HK-2 (cell line): ENCODE measurements around the gene CR1.
A peak's percentile ranks its signal among the peaks of the same experiment; 100 is the strongest.
"Not testable (repeated sequence)": the region's sequence is repeated elsewhere in the genome, so short reads cannot be mapped to it uniquely, and the experiment has no call there.

Experiments used
- DNase-seq: peaks from one replicate; pipeline ENCODE4 v3.0.0-alpha.2; 2018; ENCODE audit not compliant: unreplicated experiment

The CR1 gene

DNA sequence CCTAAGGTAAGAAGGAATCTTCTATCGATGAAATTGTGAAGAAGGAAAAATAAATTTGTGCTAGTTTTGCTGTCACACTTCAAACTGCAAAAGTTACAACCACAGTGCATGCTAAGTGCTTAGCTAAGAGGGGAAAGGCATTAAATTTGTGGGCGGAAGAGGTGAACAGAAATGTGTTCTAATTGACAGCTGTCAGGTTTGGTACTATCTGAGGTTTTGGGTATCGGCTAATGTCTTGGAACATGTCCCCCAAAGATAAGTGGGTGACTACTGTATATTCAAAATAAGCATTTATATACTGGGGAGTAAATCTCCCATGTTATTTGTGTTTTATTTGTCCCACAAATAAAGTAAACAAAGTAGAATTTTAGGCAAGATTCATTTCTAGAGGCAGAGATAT, 8.0 kb downstream of the CR1 start:
- DNase-seq = no peak

DNA sequence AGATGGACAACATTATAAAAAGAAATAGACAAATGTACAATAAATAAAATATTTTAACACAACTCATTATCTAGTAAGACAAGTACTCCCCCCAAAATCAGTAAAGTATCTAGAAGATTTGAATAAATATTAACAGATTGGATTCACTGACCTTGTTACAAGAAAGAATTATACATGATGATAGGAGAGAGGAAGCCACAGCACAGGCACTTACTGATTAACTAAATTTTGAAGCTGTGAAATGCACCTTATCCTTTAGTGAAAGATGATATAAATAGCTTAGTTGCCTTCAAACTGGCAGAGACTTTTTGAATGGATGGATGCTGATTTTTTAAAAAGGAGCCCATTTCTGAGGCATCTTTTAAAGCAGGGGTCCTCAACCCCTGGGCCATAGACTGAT, 8.5 kb downstream of the CR1 start:
- no peak for DNase-seq

DNA sequence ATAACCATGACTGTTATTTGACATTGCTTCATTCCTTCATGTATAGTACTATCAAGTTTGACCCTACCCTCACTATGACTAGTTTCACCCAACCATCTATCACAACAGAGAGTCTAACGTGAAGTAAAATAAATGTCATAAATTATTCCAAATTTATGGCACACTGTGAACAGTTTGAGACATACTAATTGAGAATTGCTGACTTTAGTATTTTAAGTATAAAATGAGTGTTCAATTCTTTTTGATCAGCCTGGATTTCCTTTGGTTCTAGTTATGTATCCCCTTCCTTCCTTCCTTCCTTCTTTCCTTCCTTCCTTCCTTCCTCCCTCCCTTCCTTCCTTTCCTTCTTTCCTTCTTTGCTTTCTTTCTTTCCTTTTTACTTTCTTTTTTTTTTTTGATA, 14.5 kb downstream of the CR1 start:
- no peak for DNase-seq

DNA sequence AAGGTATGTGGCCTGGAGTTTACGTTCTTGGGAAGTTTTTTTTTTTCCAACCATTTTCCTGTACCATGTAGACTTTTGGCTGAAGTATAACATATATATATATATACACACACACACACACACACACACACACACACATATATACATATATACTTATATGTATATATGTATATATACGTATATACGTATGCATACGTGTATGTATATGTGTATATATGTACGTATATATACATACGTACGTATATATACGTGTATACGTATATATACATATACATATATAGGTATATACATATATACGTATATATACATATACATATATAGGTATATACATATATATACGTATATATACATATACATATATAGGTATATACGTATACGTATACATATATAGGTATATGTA, 18.9 kb downstream of the CR1 start:
- DNase-seq = no peak

DNA sequence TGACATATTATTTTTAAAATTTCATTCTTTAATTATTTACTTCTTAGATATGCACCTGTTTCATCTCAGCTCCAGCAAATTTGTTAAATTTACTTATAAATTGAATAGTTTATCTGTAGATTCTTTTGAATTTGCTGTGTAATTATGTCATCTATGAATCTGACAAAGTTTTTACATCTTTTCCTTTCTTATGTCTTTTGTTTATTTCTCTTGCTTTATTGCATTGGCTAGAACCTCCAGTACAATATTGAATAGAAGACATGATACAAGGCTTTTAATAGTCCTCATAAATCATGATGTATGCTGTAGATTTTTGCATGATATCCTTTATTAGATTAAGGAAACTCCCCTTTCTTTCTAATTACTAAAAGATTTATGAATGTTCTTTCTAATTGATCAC, 20.8 kb downstream of the CR1 start:
- DNase-seq = no peak

DNA sequence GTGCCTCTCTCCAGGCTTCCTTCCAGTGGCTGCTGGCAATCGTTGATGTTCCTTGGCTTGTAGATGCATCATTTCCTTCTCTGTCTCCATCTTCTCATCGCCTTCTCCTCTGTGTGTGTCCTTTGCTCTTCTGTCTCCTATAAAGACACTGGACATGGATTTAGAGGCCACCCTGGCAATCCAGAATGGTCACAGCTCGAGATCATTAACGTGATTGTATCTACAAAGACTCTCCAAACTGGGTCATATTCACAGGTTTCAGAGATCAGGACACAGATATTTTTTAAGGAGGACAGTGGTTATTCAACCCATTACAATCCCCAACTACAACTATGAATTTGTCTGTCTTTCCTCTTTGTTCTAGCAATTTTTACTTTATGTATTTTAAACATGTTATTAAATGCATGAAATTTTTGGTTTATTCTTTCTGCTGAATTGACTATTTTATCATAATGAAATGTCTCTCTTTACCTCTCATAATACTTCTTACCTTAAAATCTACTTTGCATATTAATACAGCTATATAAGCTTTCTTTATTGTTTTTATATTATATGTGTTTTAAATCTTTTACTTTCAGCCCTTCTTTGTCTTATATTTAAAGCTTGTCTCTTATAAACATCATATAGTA, 22.8 kb downstream of the CR1 start:
- no peak for DNase-seq

DNA sequence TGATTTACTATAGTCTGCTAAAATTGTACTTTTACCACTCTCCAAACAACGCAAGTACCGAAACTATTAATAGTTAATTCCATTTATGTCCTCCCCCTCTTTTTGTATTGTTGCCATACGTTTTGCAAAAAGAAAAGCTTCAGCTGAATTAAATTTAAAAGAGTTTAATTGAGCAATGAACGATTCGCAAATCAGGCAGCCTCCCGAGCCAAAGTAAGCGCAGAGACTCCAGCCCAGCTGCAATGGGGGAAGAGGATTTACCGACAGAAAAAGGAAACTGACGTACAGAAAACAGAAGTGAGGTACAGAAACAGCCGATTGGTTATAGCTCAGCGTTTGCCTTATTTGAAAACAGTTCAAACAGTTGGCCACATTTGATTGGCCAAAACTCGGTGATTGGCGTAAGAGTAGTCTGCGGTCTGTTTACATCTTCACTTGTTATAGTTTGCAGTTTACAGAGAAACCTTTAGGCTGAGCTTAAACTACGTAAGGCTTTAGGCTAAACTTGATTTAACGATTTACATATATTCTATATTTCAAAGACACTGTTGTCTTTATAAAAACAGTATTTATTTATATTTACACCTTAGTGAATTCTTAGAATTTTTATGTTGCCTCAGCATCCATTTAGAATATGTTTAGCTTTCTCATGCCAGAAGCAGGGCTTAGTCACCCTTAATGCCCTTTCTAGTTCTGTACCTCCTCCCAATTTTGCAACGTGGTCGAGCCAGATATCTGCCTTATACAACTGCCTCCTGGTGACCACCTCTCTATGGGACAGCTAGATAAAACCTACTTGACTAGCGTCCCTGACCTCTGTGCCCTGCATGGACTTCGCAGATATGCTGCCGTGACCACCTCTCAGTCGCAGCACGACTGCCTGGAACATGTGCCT, 23.8 kb downstream of the CR1 start:
- no peak for DNase-seq

DNA sequence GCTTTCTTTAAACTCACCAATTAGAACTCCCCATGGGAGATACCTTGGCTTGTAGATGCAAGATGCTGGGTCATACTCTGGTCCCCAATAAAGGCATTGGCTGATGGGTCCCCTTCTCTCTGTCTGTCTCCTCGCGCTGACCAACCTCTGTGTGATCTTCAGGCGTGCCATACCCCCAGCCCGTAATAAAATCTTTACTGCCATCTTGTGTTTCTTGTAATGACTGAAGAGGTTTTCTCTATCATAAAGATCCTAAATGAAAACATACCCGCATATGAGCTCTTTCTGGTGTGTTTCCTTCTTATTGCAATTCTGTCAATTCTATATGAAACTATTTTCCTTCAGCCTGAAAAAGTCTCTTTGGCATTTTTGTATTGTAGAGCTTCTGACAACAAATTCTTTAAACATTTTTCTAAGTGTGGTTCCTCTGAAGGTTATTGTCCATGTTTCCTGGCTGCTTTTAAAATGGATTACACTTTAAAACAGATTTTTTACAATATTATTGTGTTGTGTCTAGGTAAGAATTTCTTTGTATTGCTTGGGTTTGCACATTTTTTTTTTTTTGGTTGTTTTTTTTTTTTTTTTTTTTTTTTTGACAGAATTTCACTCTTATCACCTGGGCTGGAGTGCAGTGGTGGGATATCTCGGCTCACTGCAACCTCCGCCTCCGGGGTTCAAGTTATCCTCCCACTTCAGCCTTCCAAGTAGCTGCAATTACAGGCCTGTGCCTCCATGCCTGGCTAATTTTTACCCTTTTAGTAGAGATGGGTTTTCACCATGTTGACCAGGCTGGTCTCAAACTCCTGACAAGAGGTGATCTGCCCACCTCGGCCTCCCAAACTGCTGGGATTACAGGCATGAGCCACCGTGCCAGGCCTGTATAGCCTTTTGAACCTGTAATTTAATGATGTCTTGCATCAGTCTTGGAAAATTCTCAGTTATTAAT, 24.7 kb downstream of the CR1 start:
- DNase-seq = not testable (repeated sequence)

DNA sequence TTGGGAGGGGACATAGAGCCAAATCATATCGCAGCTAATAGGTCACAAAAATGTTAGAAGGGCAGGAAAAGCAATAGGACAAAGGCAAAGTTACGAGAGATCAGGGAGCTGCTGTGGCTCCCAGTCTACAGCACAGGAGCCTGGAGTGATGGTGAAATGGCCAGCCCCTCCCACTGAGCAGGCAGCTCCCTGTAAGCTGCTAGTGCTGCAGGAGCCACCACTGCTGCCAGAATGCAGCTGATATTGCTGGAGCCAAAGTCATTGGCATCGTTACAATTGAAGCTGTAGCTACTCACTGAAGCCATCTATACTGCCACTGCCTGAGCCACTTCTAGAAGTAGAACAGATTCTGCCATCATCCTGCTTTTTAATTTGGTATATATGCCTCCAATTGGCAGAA, 29.3 kb downstream of the CR1 start:
- not testable (repeated sequence) for DNase-seq

DNA sequence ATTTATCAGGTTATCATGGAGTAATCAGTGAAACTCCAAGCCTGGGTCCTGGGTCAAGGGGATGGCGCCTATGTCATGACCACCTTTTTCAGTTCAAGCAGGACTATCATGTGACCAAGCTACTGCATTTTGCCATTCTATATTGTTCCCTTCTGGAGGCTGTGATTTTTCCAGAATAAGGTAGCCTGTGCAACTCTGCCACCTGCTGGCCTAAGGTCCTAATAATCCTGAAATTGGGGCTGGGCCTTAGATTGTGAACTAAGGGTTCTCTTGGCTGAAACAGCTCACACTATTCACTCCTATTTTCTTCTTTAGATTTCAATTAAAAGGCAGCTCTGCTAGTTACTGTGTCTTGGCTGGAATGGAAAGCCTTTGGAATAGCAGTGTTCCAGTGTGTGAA, 32.4 kb downstream of the CR1 start:
- DNase-seq = not testable (repeated sequence)

DNA sequence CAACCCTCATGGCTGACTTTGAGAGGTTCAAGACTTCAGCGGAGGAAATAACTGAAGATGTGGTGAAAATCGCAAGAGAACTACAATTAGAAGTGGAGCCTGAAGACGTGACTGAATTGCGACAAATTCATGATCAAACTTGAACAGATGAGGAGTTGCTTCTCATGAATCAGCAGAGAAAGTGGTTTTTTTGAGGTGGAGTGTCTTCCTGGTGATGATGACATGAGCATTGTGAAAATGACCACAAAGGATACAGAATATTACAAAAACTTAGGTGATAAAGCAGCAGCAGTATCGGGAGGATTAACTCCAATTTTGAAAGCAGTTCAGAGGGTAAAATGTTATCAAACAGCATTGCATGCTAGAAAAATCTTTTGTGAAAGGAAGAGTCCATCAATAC, 40.3 kb downstream of the CR1 start:
- DNase-seq = not testable (repeated sequence)

DNA sequence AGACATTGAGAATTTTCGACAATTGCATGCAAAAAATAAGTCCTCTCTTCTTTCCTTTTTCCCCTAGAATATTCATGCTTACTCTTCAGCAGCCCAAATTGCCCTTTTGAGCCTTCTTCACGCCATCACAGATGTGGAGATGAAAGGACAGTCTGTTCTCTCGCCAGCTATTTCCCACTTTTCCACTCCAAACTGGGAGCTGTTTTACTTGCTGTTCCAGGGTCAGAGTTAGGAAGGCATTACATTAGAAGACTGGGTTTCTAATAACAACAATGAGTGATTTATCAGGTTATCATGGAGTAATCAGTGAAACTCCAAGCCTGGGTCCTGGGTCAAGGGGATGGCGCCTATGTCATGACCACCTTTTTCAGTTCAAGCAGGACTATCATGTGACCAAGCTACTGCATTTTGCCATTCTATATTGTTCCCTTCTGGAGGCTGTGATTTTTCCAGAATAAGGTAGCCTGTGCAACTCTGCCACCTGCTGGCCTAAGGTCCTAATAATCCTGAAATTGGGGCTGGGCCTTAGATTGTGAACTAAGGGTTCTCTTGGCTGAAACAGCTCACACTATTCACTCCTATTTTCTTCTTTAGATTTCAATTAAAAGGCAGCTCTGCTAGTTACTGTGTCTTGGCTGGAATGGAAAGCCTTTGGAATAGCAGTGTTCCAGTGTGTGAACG, 50.9 kb downstream of the CR1 start:
- DNase-seq = not testable (repeated sequence)

DNA sequence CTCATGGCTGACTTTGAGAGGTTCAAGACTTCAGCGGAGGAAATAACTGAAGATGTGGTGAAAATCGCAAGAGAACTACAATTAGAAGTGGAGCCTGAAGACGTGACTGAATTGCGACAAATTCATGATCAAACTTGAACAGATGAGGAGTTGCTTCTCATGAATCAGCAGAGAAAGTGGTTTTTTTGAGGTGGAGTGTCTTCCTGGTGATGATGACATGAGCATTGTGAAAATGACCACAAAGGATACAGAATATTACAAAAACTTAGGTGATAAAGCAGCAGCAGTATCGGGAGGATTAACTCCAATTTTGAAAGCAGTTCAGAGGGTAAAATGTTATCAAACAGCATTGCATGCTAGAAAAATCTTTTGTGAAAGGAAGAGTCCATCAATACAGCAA, 58.9 kb downstream of the CR1 start:
- DNase-seq = not testable (repeated sequence)

DNA sequence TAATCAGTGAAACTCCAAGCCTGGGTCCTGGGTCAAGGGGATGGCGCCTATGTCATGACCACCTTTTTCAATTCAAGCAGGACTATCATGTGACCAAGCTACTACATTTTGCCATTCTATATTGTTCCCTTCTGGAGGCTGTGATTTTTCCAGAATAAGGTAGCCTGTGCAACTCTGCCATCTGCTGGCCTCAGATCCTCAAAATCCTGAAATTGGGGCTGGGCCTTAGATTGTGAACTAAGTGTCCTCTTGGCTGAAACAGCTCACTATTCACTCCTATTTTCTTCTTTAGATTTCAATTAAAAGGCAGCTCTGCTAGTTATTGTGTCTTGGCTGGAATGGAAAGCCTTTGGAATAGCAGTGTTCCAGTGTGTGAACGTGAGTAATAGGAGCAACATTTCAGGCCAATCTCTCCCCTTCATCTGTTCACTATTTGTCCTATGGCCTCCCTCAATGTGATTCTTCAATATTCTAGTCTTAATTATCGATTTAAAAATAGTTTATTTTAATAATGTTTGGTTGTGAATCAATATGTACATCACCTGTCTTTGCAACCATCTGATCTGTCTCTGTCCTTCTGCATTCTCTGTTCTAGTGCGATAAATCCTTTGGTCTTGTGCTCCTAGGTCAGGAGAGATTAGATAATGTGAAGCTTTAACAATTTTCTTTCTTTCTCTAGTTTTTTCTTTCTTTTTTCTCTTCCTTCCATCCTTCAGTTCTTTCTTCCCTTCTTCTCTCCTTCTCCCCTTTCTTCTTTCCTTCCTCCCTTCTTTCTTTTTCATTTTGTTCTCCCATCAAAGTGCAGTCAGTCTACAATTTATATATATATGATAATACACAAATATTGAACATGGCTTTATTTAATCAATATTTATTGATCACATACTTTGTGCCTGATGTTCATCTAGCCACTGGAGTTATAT, 69.8 kb downstream of the CR1 start:
- peak; percentile 5 for DNase-seq

DNA sequence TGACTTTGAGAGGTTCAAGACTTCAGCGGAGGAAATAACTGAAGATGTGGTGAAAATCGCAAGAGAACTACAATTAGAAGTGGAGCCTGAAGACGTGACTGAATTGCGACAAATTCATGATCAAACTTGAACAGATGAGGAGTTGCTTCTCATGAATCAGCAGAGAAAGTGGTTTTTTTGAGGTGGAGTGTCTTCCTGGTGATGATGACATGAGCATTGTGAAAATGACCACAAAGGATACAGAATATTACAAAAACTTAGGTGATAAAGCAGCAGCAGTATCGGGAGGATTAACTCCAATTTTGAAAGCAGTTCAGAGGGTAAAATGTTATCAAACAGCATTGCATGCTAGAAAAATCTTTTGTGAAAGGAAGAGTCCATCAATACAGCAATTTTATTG, 76.0 kb downstream of the CR1 start:
- not testable (repeated sequence) for DNase-seq

DNA sequence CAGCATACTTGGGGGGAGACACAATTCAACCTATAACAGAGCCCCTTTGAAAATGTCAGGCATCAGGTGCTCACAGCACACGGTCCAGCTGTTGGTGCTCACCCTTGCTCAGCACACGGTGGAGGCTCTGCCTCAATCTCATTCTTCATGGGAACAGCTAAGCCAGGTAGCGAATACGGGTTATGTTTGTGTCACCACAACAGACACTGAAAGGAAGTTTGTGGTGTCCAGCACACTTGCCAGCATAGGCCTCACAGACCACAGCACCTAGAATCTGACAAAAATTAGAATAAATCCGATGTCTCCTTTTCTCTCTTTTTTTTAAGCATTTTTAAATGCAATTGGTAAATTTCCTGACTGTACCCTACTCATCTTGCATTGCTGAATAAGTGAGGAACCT, 77.1 kb downstream of the CR1 start:
- DNase-seq = not testable (repeated sequence)

DNA sequence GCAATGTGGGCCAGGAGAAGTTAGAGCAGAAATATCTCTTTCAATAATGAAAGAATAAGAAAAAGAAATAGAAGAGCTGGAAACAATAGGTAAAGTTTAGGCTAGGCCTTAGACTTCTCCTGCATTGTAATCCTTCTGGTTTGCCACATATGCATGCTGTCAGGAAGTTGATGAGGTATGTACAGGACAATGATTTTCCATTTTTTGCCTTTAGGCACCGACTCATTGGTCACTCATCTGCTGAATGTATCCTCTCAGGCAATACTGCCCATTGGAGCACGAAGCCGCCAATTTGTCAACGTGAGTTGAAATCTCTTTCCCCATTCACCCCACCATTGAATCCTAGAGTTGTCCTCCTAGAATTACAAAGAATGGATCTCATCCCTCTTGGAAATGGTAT, 79.4 kb downstream of the CR1 start:
- DNase-seq = peak; percentile 2

DNA sequence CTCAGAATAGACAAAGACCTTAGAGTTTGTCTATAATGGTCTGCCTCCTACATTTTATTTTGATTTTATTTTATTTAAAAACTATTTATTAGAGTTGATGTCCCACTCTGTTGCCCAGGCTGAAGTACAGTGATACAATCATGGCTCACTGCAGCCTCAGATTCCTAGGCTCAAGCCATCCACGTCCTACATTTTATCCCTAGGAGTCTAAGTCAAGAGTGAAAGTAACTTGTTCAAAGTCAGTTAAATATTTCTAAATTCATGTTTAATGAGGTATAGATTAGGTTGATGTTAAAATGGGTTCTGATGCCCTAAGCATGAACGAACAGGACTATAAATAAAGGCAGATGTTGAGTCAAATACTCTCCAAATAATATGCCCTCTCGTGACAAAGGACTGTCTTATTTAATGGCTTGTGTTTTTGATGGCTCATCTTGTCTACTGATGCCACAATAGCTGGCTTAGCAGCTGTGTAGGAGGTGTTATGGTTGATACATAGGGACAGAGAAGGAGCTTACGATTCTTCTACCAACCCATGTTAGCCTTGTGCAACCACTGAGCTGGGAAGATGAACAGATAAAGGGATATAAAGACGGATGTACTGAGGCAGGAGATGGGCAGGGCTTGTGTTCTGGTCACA, 83.0 kb downstream of the CR1 start:
- DNase-seq = no peak

DNA sequence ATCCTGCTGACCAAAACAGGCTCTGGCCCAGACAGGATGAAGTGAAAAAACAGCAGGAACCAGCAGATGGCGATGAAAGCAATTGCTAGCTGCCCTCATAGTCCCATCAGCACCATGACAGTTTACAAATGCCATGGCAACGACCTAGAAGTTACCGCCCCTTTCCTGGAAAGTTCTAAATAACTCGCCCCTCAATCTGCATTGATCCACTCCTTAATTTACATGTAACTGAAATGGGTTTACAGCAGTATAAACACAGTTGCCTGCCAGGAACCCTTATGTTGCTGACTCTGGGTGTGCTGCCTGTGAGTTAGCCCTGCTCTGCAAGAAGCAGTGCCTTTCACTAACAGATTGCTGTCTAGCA, 83.5 kb downstream of the CR1 start:
- peak; percentile 17 for DNase-seq

DNA sequence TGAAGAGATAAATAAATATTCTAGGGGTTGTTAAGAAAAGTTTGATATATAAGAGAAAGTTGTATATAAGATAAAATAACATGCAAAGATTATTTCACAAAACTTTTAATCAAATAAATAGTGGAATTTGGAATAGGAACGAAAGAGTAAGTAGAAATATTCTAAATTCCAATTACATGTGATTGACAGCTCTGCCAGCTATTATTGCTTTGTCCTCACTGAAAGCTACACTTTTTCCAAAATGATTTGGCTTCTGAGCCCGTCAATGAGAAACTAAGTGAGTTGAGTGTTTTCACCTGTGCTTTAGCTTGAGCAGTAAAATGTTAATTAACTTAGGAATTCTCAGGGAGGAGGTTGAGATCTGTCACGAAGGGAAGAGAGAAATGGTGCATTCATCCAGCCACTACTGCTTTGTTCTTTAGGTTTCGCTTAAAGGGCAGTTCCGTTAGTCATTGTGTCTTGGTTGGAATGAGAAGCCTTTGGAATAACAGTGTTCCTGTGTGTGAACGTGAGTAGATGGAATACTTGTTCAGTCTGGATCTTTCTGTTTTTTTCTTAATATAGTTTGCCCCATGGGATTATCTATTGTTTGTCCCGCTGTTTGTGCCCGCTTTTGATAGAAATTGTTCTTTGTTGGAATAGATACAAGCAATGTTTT, 85.7 kb downstream of the CR1 start:
- DNase-seq = no peak
